Ectodermal cell (in vitro differentiated cells): Measurements from ENCODE around the gene MTOR.

ENCODE experiments used
- H3K27ac ChIP-seq: 2 replicates; pipeline ENCODE4 v1.7.0; 2013; ENCODE audit warnings: mild to moderate bottlenecking, low read depth, low read length; ENCODE audit not compliant: insufficient read depth, poor library complexity, severe bottlenecking
- H3K27me3 ChIP-seq: 2 replicates; pipeline ENCODE4 v1.7.0; 2013; ENCODE audit warnings: mild to moderate bottlenecking, low read length; ENCODE audit not compliant: insufficient read depth, control insufficient read depth, poor library complexity, severe bottlenecking
- H3K36me3 ChIP-seq: one replicate; pipeline ENCODE4 v1.7.0; 2013; ENCODE audit warnings: low read length; ENCODE audit not compliant: control insufficient read depth, insufficient read depth
- H3K4me1 ChIP-seq: one replicate; pipeline ENCODE4 v1.7.0; 2013; ENCODE audit warnings: low read length; ENCODE audit not compliant: control insufficient read depth, insufficient read depth
- H3K4me3 ChIP-seq: 2 replicates; pipeline ENCODE4 v1.7.0; 2013; ENCODE audit warnings: low read depth, low read length, control low read depth; ENCODE audit not compliant: insufficient read depth
- H3K9me3 ChIP-seq: 2 replicates; pipeline ENCODE4 v1.7.0; 2013; ENCODE audit warnings: mild to moderate bottlenecking, low read length, moderate library complexity; ENCODE audit not compliant: control insufficient read depth
- WGBS, 2 experiments: methylation state at CpG; one replicate each; pipeline ENCODE4 v1.1.7; 2013; ENCODE audit warnings: missing lambda C conversion rate in 2 of 2; 5-methylcytosine and 5-hydroxymethylcytosine counted together

The MTOR gene

GRCh38 chr1:11138029-11138428 is 124.3 kb downstream of the MTOR start:
- Histone ChIP-seq H3K36me3 (peaks cover 26% of the 10 kb centered on the region), H3K9me3 (no peaks in the 10 kb centered on the region), H3K4me1 (no peaks in the 10 kb centered on the region), H3K27ac (no peak overlapping the region), H3K4me3 (no peak overlapping the region), H3K27me3 (no peaks in the 10 kb centered on the region)
- WGBS, 2 experiments = 89 to 100% methylated on average over 1 of the region's 1 CpG

DNA sequence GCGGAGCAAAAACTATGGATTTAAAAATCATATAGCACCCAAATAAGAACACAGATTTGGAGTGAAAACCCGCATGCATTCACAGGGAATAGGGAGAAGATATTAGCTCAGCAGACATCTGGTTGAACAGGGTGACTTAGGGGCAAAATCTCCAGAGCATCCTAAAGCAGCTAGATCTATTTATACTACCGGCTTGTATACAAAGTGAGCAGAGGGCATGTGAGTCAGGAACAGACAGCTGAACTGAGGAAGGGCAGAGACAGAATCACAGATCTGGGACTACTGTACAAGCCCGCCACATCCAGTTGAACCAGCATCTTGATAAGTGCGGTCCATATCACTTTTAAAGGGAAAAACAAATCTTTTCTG is 127.5 kb downstream of the MTOR start:
- no peak overlapping the region for H3K27ac ChIP-seq
- 92 to 95% methylated on average over 4 to 5 of the region's 5 CpGs for WGBS, 2 experiments
- H3K27me3 ChIP-seq = no peaks in the 10 kb centered on the region
- no peak overlapping the region for H3K4me3 ChIP-seq
- no peaks in the 10 kb centered on the region for H3K4me1 ChIP-seq
- no peaks in the 10 kb centered on the region for H3K9me3 ChIP-seq
- peaks cover 49% of the 10 kb centered on the region for H3K36me3 ChIP-seq

GRCh38 chr1:11134251-11134897 is 128.0 kb downstream of the MTOR start:
- no peaks in the 10 kb centered on the region for H3K9me3 ChIP-seq
- H3K4me3 ChIP-seq = no peak overlapping the region
- H3K36me3 ChIP-seq = peaks cover 52% of the 10 kb centered on the region
- no peaks in the 10 kb centered on the region for H3K4me1 ChIP-seq
- H3K27ac ChIP-seq = no peak overlapping the region
- no peaks in the 10 kb centered on the region for H3K27me3 ChIP-seq
- 93 to 95% methylated on average over 5 of the region's 5 CpGs for WGBS, 2 experiments

DNA sequence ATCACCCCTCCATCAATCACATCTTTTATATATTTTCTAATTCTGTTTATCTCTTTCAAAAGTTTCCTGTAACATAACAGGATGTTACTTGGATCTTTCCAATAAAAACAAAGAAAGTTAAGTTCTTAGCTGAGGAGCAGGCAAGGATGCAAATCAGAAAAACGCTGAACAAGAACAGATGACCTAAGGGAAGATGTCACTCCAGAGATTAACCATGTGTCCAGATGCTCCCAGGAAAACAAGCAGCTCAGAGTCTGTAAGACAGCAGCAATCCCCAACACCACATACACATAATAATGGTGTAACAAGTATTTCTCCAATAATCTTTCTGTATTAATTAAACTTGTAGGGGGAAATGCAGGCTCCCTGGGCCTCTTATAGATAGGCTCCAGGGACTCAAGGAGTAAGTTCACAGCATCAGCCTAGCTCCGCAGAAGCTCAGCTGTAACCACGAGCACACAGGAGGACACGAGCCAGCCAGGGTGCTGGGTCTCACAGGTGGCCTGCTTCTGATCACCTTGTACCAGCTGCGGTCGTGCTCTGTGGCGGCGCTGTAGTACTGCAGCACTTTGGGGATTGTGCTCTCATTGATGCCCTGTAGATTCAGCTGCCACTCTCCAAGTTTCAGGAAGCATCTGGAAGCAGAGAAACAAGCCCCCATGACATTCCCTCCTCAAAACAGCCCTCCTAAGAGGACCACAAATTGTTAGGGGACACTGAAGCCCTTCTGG is 129.6 kb downstream of the MTOR start:
- no peaks in the 10 kb centered on the region for H3K27me3 ChIP-seq
- H3K9me3 ChIP-seq = no peaks in the 10 kb centered on the region
- no peak overlapping the region for H3K4me3 ChIP-seq
- WGBS, 2 experiments = 92 to 93% methylated on average over 8 of the region's 8 CpGs
- no peak overlapping the region for H3K27ac ChIP-seq
- no peaks in the 10 kb centered on the region for H3K4me1 ChIP-seq
- peaks cover 48% of the 10 kb centered on the region for H3K36me3 ChIP-seq

- Histone ChIP-seq H3K27me3 (no peaks in the 10 kb centered on the region), H3K4me1 (no peaks in the 10 kb centered on the region), H3K36me3 (peaks cover 51% of the 10 kb centered on the region), H3K4me3 (no peak overlapping the region), H3K27ac (no peak overlapping the region), H3K9me3 (no peaks in the 10 kb centered on the region)
- 91 to 94% methylated on average over 3 of the region's 3 CpGs for WGBS, 2 experiments
Observed at GRCh38 chr1:11131816-11132215, 130.5 kb downstream of the MTOR start.

DNA sequence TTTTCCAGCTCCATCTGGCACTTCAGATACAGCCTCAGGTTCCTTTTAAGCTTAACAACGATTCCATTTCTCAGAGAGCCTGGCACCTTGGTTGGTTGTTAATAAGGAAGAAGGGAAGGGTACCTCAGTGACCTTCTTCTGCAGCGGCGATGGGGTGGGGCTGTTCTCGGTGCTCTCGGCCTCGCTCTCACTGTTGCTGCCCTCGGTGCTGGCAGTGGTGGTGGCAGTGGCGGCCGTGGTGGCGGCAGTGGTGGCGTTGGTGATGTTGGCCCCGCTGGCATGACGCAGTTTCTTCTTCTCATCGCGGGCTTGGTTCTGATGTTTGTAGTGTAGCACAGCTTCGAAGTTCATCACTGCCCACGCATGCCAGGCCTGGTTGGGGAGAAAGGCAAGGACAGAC is 131.9 kb downstream of the MTOR start:
- Histone ChIP-seq H3K4me1 (no peaks in the 10 kb centered on the region), H3K27me3 (no peaks in the 10 kb centered on the region), H3K36me3 (peaks cover 63% of the 10 kb centered on the region), H3K27ac (no peak overlapping the region), H3K9me3 (no peaks in the 10 kb centered on the region), H3K4me3 (no peak overlapping the region)
- 94 to 96% methylated on average over 17 of the region's 17 CpGs for WGBS, 2 experiments

- no peak overlapping the region for H3K27ac ChIP-seq
- WGBS, 2 experiments = 96 to 97% methylated on average over 15 of the region's 15 CpGs
- no peaks in the 10 kb centered on the region for H3K9me3 ChIP-seq
- no peaks in the 10 kb centered on the region for H3K27me3 ChIP-seq
- H3K36me3 ChIP-seq = peaks cover 69% of the 10 kb centered on the region
- H3K4me1 ChIP-seq = no peaks in the 10 kb centered on the region
- no peak overlapping the region for H3K4me3 ChIP-seq
Observed at GRCh38 chr1:11129649-11130390, 132.5 kb downstream of the MTOR start.

GRCh38 chr1:11126569-11126968 is 135.8 kb downstream of the MTOR start:
- WGBS, 2 experiments = 94% methylated on average over 5 of the region's 5 CpGs
- Histone ChIP-seq H3K4me3 (no peak overlapping the region), H3K27me3 (no peaks in the 10 kb centered on the region), H3K27ac (no peak overlapping the region), H3K9me3 (no peaks in the 10 kb centered on the region), H3K4me1 (no peaks in the 10 kb centered on the region), H3K36me3 (peaks cover 73% of the 10 kb centered on the region)

DNA sequence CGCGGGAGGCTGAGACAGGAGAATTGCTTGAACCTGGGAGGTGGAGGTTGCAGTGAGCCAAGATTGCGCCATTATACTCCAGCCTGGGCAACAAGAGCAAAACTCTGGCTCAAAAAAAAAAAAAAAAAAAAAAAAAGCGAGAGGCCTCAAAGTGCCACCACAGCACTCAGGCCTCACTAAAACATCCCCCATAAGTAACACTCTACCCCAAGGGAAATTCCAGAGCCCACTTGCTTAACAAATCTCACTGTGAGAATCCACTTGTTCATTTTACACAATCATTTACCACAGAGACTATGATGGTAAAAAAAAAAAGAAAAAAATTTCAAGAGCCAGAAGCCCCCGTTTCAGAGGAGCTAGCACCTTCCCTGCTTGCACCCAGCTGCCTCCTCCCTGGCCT is 136.4 kb downstream of the MTOR start:
- H3K27me3 ChIP-seq = no peaks in the 10 kb centered on the region
- no peaks in the 10 kb centered on the region for H3K4me1 ChIP-seq
- H3K9me3 ChIP-seq = no peaks in the 10 kb centered on the region
- H3K36me3 ChIP-seq = peaks cover 72% of the 10 kb centered on the region
- H3K4me3 ChIP-seq = no peak overlapping the region
- WGBS, 2 experiments = 80 to 94% methylated on average over 4 to 5 of the region's 5 CpGs
- no peak overlapping the region for H3K27ac ChIP-seq

GRCh38 chr1:11124965-11125364 is 137.4 kb downstream of the MTOR start:
- H3K4me3 ChIP-seq = no peak overlapping the region

More at GRCh38 chr1:11124965-11125364, 137.4 kb downstream of the MTOR start:
- no peaks in the 10 kb centered on the region for H3K4me1 ChIP-seq
- peaks cover 65% of the 10 kb centered on the region for H3K36me3 ChIP-seq
- no peaks in the 10 kb centered on the region for H3K9me3 ChIP-seq
- no peaks in the 10 kb centered on the region for H3K27me3 ChIP-seq
- no peak overlapping the region for H3K27ac ChIP-seq
- 95 to 100% methylated on average over 3 of the region's 3 CpGs for WGBS, 2 experiments
